HepG2 (cell line): Measurements from ENCODE around the gene KAZN. TPM values are rescaled to one million over a fixed set of nuclear protein-coding genes. Genes with fewer than 3 reads are reported as not detected.
A peak's percentile ranks its signal among the peaks of the same experiment; 100 is the strongest.

Experiments used
- AGO1 ChIP-seq: fragments of 200-400 bp; formaldehyde crosslinking; IDR thresholded peaks from 2 replicates; pipeline ENCODE4 v1.6.1; 2017; ENCODE audit warnings: mild to moderate bottlenecking, low read depth, low read length, moderate library complexity; ENCODE audit not compliant: poor library complexity, severe bottlenecking
- CCDC6 ChIP-seq: sonication (generic); formaldehyde crosslinking; IDR thresholded peaks from 2 replicates; pipeline ENCODE4 v1.8.1; 2022; ENCODE audit warnings: mild to moderate bottlenecking, missing genetic modification reagents, moderate library complexity
- JDP2 ChIP-seq: sonication (generic); formaldehyde crosslinking; IDR thresholded peaks from 2 replicates; pipeline ENCODE4 v1.8.1; 2022; ENCODE audit warnings: missing genetic modification reagents, borderline replicate concordance
- KAT2B ChIP-seq: fragments of 150-350 bp; IDR thresholded peaks from 2 replicates; pipeline ENCODE4 v1.6.1; 2014; ENCODE audit warnings: low read depth, low read length, borderline replicate concordance
- MIER2 ChIP-seq: IDR thresholded peaks from 2 replicates; pipeline ENCODE4 v1.6.1; 2016; ENCODE audit warnings: missing biosample characterization, missing genetic modification reagents
- PAF1 ChIP-seq: IDR thresholded peaks from 2 replicates; pipeline ENCODE4 v1.6.1; 2016; ENCODE audit warnings: missing genetic modification reagents, missing compliant biosample characterization
- REL ChIP-seq: sonication (generic); formaldehyde crosslinking; conservative IDR thresholded peaks from 2 replicates; pipeline ENCODE4 v1.8.0; 2022; ENCODE audit warnings: mild to moderate bottlenecking, missing genetic modification reagents, moderate library complexity
- RFX3 ChIP-seq: IDR thresholded peaks from 2 replicates; pipeline ENCODE4 v1.6.1; 2016; ENCODE audit warnings: missing biosample characterization, missing genetic modification reagents
- SSRP1 ChIP-seq: IDR thresholded peaks from 2 replicates; pipeline ENCODE4 v1.6.1; 2016; ENCODE audit warnings: control low read depth
- TCF12 ChIP-seq, 2 experiments: fragments of 450-650 bp in 1 of 2; sonication (generic) in 1 of 2; formaldehyde crosslinking in 1 of 2; IDR thresholded peaks; 2 replicates each; pipeline versions ENCODE4 v1.6.1 to v1.8.0; 2017 to 2022; ENCODE audit warnings: antibody characterized with exemption in 1 of 2, mild to moderate bottlenecking in 1 of 2, missing genetic modification reagents in 1 of 2, moderate library complexity in 1 of 2
- WIZ ChIP-seq: sonication (generic); formaldehyde crosslinking; IDR thresholded peaks from 2 replicates; pipeline ENCODE4 v1.5.1; 2020; ENCODE audit warnings: mild to moderate bottlenecking, missing genetic modification reagents
- ZFY ChIP-seq: sonication (generic); formaldehyde crosslinking; IDR thresholded peaks from 2 replicates; pipeline ENCODE4 v1.4.0; 2020; ENCODE audit warnings: missing genetic modification reagents
- ZMYM4 ChIP-seq: sonication (generic); formaldehyde crosslinking; IDR thresholded peaks from 2 replicates; pipeline ENCODE4 v1.8.1; 2023; ENCODE audit warnings: mild to moderate bottlenecking, missing genetic modification reagents
- ZNF138 ChIP-seq: sonication (generic); formaldehyde crosslinking; IDR thresholded peaks from 2 replicates; pipeline ENCODE4 v1.5.0; 2020; ENCODE audit warnings: mild to moderate bottlenecking, low read depth, missing genetic modification reagents
- ZNF329 ChIP-seq: sonication (generic); formaldehyde crosslinking; IDR thresholded peaks from 2 replicates; pipeline ENCODE4 v1.9.0; 2021; ENCODE audit warnings: low read depth, mild to moderate bottlenecking, missing genetic modification reagents
- ZNF563 ChIP-seq: sonication (generic); formaldehyde crosslinking; IDR thresholded peaks from 2 replicates; pipeline ENCODE4 v1.8.0; 2022; ENCODE audit warnings: mild to moderate bottlenecking, moderate library complexity, missing genetic modification reagents
- ZNF567 ChIP-seq: sonication (generic); formaldehyde crosslinking; IDR thresholded peaks from 2 replicates; pipeline ENCODE4 v1.8.1; 2023; ENCODE audit warnings: mild to moderate bottlenecking, missing genetic modification reagents, borderline replicate concordance
- ZNF619 ChIP-seq: sonication (generic); formaldehyde crosslinking; IDR thresholded peaks from 2 replicates; pipeline ENCODE4 v1.4.0; 2020; ENCODE audit warnings: mild to moderate bottlenecking, missing genetic modification reagents
- ZNF678 ChIP-seq: sonication (generic); formaldehyde crosslinking; IDR thresholded peaks from 2 replicates; pipeline ENCODE4 v1.4.0; 2020; ENCODE audit warnings: mild to moderate bottlenecking, missing genetic modification reagents
- ZNF776 ChIP-seq: sonication (generic); formaldehyde crosslinking; IDR thresholded peaks from 2 replicates; pipeline ENCODE4 v1.4.0; 2020; ENCODE audit warnings: mild to moderate bottlenecking, missing genetic modification reagents
- polyA plus RNA-seq, 8 experiments: library from polyadenylated mRNA; depleted of rRNA in 3 of 8; stranded (reverse) in 7 of 8; unstranded in 1 of 8; fragments of >200 nt; fragmentation: Illumina TruSeq in 4 of 8; extraction: Trizol in 4 of 8; gene quantifications; 2 replicates each; pipeline versions ENCODE4 v1.2.1 to v1.2.3, GENCODE V29; 2011 to 2016; ENCODE audit warnings: low read depth in 4 of 8, missing spikeins in 1 of 8, mixed read lengths in 1 of 8; ENCODE audit not compliant: insufficient read depth in 1 of 8
- total RNA-seq, 5 experiments: library from RNA; depleted of rRNA; stranded (reverse); fragments of >200 nt; fragmentation: Illumina TruSeq; extraction: Trizol; gene quantifications; 2 replicates each; pipeline ENCODE4 v1.2.3, GENCODE V29; 2016; ENCODE audit warnings: low read depth in 1 of 5
- TF ChIP-seq, protein P1 (sequence below): sonication (generic); formaldehyde crosslinking; IDR thresholded peaks from 2 replicates; pipeline ENCODE4 v1.8.1; 2023; ENCODE audit warnings: mild to moderate bottlenecking, missing genetic modification reagents
- TF ChIP-seq, protein P2 (sequence below): sonication (generic); formaldehyde crosslinking; IDR thresholded peaks from 2 replicates; pipeline ENCODE4 v1.8.0; 2022; ENCODE audit warnings: low read depth, missing genetic modification reagents
- TF ChIP-seq, protein P3 (sequence below): sonication (generic); formaldehyde crosslinking; IDR thresholded peaks from 2 replicates; pipeline ENCODE4 v1.8.1; 2023; ENCODE audit warnings: mild to moderate bottlenecking, moderate library complexity, missing genetic modification reagents
- TF ChIP-seq, protein P4 (sequence below): sonication (generic); formaldehyde crosslinking; IDR thresholded peaks from 2 replicates; pipeline ENCODE4 v1.4.0; 2020; ENCODE audit warnings: mild to moderate bottlenecking, missing genetic modification reagents
- TF ChIP-seq, protein P5 (sequence below): sonication (generic); formaldehyde crosslinking; IDR thresholded peaks from 2 replicates; pipeline ENCODE4 v1.4.0; 2020; ENCODE audit warnings: missing genetic modification reagents

Gene KAZN
- total and polyA plus RNA-seq, 2 of the 13 experiments (the other 11 are each of a cell fraction or from before 2014, with no cell fraction given) = 10.4 to 13.5 TPM

DNA sequence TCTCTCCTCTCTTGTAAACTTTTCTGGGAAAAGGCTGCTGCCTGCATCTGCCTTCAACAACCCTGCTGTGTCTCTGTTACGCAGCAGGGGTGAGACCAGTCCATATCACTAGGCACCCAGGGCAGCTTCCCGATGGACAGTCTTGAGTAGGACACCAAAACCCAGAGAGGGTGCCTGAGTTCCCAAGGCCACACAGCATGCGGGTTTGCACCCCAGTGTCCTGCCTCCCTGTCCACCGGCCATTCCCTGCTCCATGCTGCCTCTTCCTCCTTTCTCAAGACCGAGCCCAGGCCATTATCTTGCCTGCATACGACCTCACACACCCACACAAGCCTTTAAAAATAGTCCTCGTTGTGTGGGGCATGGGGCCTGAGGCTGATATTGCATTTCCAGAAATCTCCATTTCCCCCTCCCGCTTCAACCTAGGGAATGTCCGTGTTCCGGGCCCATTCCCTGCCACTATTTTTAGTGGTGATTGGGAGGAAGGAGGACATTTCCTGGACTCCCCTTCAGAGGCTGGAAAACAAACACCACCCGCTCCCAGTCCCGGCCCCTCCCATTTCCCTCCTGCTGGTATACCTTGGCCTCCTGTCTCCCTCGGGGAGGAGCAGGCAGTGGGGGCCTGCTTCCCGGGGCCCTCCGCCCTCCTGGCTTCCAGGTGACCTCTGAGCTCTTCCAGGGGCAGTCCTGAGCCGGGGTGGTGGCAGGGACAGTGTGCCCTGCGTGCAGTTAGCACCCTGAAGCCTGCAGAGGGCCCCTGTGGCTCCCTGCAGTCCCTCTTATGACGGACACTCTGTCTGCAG, 422.7 kb downstream of the KAZN start (continued):
- TF ChIP-seq, protein P1, sequence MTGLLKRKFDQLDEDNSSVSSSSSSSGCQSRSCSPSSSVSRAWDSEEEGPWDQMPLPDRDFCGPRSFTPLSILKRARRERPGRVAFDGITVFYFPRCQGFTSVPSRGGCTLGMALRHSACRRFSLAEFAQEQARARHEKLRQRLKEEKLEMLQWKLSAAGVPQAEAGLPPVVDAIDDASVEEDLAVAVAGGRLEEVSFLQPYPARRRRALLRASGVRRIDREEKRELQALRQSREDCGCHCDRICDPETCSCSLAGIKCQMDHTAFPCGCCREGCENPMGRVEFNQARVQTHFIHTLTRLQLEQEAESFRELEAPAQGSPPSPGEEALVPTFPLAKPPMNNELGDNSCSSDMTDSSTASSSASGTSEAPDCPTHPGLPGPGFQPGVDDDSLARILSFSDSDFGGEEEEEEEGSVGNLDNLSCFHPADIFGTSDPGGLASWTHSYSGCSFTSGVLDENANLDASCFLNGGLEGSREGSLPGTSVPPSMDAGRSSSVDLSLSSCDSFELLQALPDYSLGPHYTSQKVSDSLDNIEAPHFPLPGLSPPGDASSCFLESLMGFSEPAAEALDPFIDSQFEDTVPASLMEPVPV (CRISPR knock-in tag) = no peak
- TF ChIP-seq, protein P2, sequence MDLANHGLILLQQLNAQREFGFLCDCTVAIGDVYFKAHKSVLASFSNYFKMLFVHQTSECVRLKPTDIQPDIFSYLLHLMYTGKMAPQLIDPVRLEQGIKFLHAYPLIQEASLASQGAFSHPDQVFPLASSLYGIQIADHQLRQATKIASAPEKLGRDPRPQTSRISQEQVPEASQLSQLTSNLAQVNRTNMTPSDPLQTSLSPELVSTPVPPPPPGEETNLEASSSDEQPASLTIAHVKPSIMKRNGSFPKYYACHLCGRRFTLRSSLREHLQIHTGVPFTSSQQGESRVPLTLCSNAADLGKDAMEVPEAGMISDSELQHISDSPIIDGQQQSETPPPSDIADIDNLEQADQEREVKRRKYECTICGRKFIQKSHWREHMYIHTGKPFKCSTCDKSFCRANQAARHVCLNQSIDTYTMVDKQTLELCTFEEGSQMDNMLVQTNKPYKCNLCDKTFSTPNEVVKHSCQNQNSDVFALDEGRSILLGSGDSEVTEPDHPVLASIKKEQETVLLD (CRISPR knock-in tag) = no peak
- TF ChIP-seq WIZ (CRISPR knock-in tag) (peak; percentile 60; the same call in 1 of the 2 replicates), ZNF619 (CRISPR knock-in tag) (no peak), ZNF563 (no peak), SSRP1 (CRISPR knock-in tag) (no peak), JDP2 (CRISPR knock-in tag) (no peak), AGO1 (no peak), ZFY (CRISPR knock-in tag) (peak; percentile 61), ZNF678 (CRISPR knock-in tag) (no peak), REL (no peak), ZNF138 (no peak), PAF1 (CRISPR knock-in tag) (no peak), RFX3 (CRISPR knock-in tag) (no peak), KAT2B (no peak), MIER2 (CRISPR knock-in tag) (no peak), ZNF567 (CRISPR knock-in tag) (no peak), ZNF329 (CRISPR knock-in tag) (no peak), CCDC6 (no peak), TCF12 (IDR thresholded peaks at IDR 0.05) (no peak), TCF12 (CRISPR knock-in tag; IDR thresholded peaks at IDR 0.05) (no peak), ZNF776 (CRISPR knock-in tag) (no peak), ZMYM4 (peak; percentile 74)
- TF ChIP-seq, protein P3, sequence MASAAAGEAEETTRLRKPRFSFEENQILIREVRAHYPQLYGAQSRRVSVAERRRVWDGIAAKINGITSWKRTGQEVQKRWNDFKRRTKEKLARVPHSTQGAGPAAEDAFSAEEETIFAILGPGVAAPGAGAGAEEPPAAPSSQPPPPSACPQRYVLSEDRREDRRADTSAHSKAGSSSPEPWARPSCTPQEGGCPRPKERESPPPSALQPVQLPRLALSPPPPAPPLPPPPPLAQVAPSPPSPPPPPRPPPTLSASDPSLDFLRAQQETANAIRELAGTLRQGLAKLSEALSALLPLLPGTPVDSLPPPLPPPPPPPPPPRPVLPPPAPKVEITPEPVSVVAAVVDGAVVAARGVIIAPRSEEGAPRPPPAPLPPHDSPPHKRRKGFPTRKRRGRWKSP (CRISPR knock-in tag) = no peak; the same call in 1 of the 2 replicates
- TF ChIP-seq, protein P4, sequence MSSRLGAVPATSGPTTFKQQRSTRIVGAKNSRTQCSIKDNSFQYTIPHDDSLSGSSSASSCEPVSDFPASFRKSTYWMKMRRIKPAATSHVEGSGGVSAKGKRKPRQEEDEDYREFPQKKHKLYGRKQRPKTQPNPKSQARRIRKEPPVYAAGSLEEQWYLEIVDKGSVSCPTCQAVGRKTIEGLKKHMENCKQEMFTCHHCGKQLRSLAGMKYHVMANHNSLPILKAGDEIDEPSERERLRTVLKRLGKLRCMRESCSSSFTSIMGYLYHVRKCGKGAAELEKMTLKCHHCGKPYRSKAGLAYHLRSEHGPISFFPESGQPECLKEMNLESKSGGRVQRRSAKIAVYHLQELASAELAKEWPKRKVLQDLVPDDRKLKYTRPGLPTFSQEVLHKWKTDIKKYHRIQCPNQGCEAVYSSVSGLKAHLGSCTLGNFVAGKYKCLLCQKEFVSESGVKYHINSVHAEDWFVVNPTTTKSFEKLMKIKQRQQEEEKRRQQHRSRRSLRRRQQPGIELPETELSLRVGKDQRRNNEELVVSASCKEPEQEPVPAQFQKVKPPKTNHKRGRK (CRISPR knock-in tag) = no peak
- TF ChIP-seq, protein P5, sequence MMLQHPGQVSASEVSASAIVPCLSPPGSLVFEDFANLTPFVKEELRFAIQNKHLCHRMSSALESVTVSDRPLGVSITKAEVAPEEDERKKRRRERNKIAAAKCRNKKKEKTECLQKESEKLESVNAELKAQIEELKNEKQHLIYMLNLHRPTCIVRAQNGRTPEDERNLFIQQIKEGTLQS (CRISPR knock-in tag) = no peak
